H1 (cell line): Measurements from ENCODE around the gene KCTD21. TPM values are rescaled to one million over a fixed set of nuclear protein-coding genes. Genes with fewer than 3 reads are reported as not detected.

Experiments used
- CTCF ChIA-PET: fragments of 300-600 bp; sonication (Branson Sonifier 250); formaldehyde crosslinking; loops from one replicate; lab custom pipeline; 2021; ENCODE audit not compliant: partially characterized antibody; lab: Charles Lee
- POLR2A ChIA-PET: fragments of 300-600 bp; sonication (Branson Sonifier 250); formaldehyde crosslinking; loops from one replicate; lab custom pipeline; 2021; ENCODE audit warnings: inconsistent platforms; ENCODE audit not compliant: partially characterized antibody; lab: Charles Lee
- DNase-seq, 2 experiments: peaks; one replicate each; pipeline versions ENCODE4 v3.0.0 to v3.0.0-alpha.2; 2010 to 2022; ENCODE audit warnings: low spot score in 2 of 2, low read depth in 1 of 2, mixed read lengths in 1 of 2
- FAIRE-seq: peaks from 2 replicates; lab custom pipeline; 2011; peaks lifted over from hg19 to GRCh38; lab: Jason Lieb, UNC
- H2AFZ ChIP-seq: 2 replicates; pipeline ENCODE4 v1.8.1; 2012; ENCODE audit warnings: low read length, inconsistent platforms
- H2AK5ac ChIP-seq: 2 replicates; pipeline ENCODE4 v1.6.1; 2013; ENCODE audit warnings: low read depth, low read length
- H2BK120ac ChIP-seq: replicated peaks from 2 replicates; pipeline ENCODE3; 2013; ENCODE audit warnings: low read depth, low read length, inconsistent platforms
- H2BK12ac ChIP-seq: 2 replicates; pipeline ENCODE4 v1.6.1; 2013; ENCODE audit warnings: low read depth, low read length
- H2BK15ac ChIP-seq: 2 replicates; pipeline ENCODE4 v1.6.1; 2013; ENCODE audit warnings: low read length
- H2BK20ac ChIP-seq: 2 replicates; pipeline ENCODE4 v1.6.1; 2013; ENCODE audit warnings: low read length
- H2BK5ac ChIP-seq: 2 replicates; pipeline ENCODE4 v1.6.1; 2013; ENCODE audit warnings: low read depth, low read length
- H3K14ac ChIP-seq: 2 replicates; pipeline ENCODE4 v1.6.1; 2013; ENCODE audit warnings: inconsistent platforms; ENCODE audit not compliant: insufficient read length
- H3K18ac ChIP-seq: 2 replicates; pipeline ENCODE4 v1.6.1; 2013; ENCODE audit warnings: low read length; ENCODE audit errors: extremely low read depth
- H3K23ac ChIP-seq: 2 replicates; pipeline ENCODE4 v1.6.1; 2013; ENCODE audit warnings: inconsistent platforms; ENCODE audit not compliant: insufficient read length
- H3K23me2 ChIP-seq: 2 replicates; pipeline ENCODE4 v1.6.1; 2013; ENCODE audit warnings: low read depth, low read length
- H3K27ac ChIP-seq: 2 replicates; pipeline ENCODE4 v1.6.1; 2011; ENCODE audit warnings: low read depth, low read length, inconsistent platforms
- H3K27me3 ChIP-seq, 4 experiments: replicated peaks in 1 of 4; 1 replicate in 1 of 4; 2 replicates in 3 of 4; pipeline versions ENCODE4 v1.6.1 to v1.8.1; 2011 to 2013; ENCODE audit warnings: low read length in 3 of 4, mild to moderate bottlenecking in 3 of 4, inconsistent platforms in 2 of 4, mixed read lengths in 2 of 4, moderate library complexity in 1 of 4; ENCODE audit not compliant: control insufficient read depth in 3 of 4, insufficient read depth in 3 of 4; ENCODE audit errors: extremely low read depth in 1 of 4
- H3K36me3 ChIP-seq, 4 experiments: 2 replicates each; pipeline versions ENCODE4 v1.6.1 to v1.8.1; 2011 to 2013; ENCODE audit warnings: mild to moderate bottlenecking in 4 of 4, low read length in 3 of 4, moderate library complexity in 2 of 4, control low read depth in 1 of 4, inconsistent platforms in 1 of 4; ENCODE audit not compliant: insufficient read depth in 4 of 4, control insufficient read depth in 2 of 4
- H3K4ac ChIP-seq: replicated peaks from 2 replicates; pipeline ENCODE3; 2013; ENCODE audit warnings: low read length, low read depth, mixed read lengths, inconsistent platforms; ENCODE audit not compliant: insufficient read length
- H3K4me1 ChIP-seq, 4 experiments: replicated peaks in 1 of 4; 1 replicate in 1 of 4; 2 replicates in 3 of 4; pipeline versions ENCODE4 v1.6.1 to v1.8.1; 2011 to 2013; ENCODE audit warnings: low read length in 3 of 4, inconsistent platforms in 2 of 4, mixed read lengths in 1 of 4; ENCODE audit not compliant: insufficient read depth in 4 of 4, control insufficient read depth in 3 of 4
- H3K4me2 ChIP-seq, 2 experiments: 2 replicates each; pipeline versions ENCODE4 v1.6.1 to v1.8.1; 2011 to 2013; ENCODE audit warnings: low read depth in 2 of 2, low read length in 2 of 2, control low read depth in 1 of 2, inconsistent platforms in 1 of 2, mild to moderate bottlenecking in 1 of 2; ENCODE audit not compliant: insufficient read depth in 1 of 2
- H3K4me3 ChIP-seq, 4 experiments: fragments of 200-600, 300-600 bp in 1 of 4; sonication (generic), shearing (Covaris generic), sonication (Bioruptor Twin) in 1 of 4; 2 replicates each; pipeline versions ENCODE4 v1.5.1 to v1.8.1; 2011 to 2016; ENCODE audit warnings: low read length in 4 of 4, low read depth in 3 of 4, control low read depth in 2 of 4, inconsistent platforms in 2 of 4, mild to moderate bottlenecking in 2 of 4, mixed read lengths in 1 of 4, moderate library complexity in 1 of 4; ENCODE audit not compliant: insufficient read depth in 2 of 4; ENCODE audit errors: extremely low read depth in 1 of 4
- H3K56ac ChIP-seq: replicated peaks from 2 replicates; pipeline ENCODE3; 2013; ENCODE audit warnings: low read depth, mild to moderate bottlenecking, mixed read lengths, low read length, inconsistent platforms; ENCODE audit not compliant: insufficient read length
- H3K79me1 ChIP-seq: 2 replicates; pipeline ENCODE4 v1.6.1; 2013; ENCODE audit warnings: low read depth, low read length, control low read depth
- H3K79me2 ChIP-seq, 2 experiments: 2 replicates each; pipeline versions ENCODE4 v1.6.1 to v1.8.1; 2012 to 2013; ENCODE audit warnings: low read length in 2 of 2, mild to moderate bottlenecking in 2 of 2, inconsistent platforms in 1 of 2; ENCODE audit not compliant: insufficient read depth in 2 of 2, control insufficient read depth in 1 of 2
- H3K9ac ChIP-seq, 4 experiments: replicated peaks in 1 of 4; 1 replicate in 1 of 4; 2 replicates in 3 of 4; pipeline versions ENCODE4 v1.6.1 to v1.8.1; 2011 to 2013; ENCODE audit warnings: low read depth in 3 of 4, low read length in 3 of 4, control low read depth in 2 of 4, mild to moderate bottlenecking in 2 of 4, moderate library complexity in 2 of 4, inconsistent platforms in 1 of 4; ENCODE audit errors: extremely low read depth in 1 of 4
- H3K9me3 ChIP-seq, 2 experiments: 2 replicates each; pipeline versions ENCODE4 v1.6.1 to v1.8.1; 2012 to 2013; ENCODE audit warnings: mild to moderate bottlenecking in 2 of 2, moderate library complexity in 2 of 2, control low read depth in 1 of 2, inconsistent platforms in 1 of 2, low read depth in 1 of 2, low read length in 1 of 2, mixed read lengths in 1 of 2; ENCODE audit not compliant: insufficient read depth in 2 of 2
- H4K20me1 ChIP-seq, 2 experiments: replicated peaks in 1 of 2; 2 replicates each; pipeline versions ENCODE3 to v1.8.1; 2011 to 2013; ENCODE audit warnings: inconsistent platforms in 2 of 2, low read length in 2 of 2, mild to moderate bottlenecking in 1 of 2; ENCODE audit not compliant: insufficient read depth in 2 of 2, control insufficient read depth in 1 of 2
- H4K5ac ChIP-seq: 2 replicates; pipeline ENCODE4 v1.6.1; 2013; ENCODE audit warnings: low read length, low read depth, mixed read lengths, inconsistent platforms; ENCODE audit not compliant: insufficient read length
- H4K8ac ChIP-seq: 2 replicates; pipeline ENCODE4 v1.8.0; 2013; ENCODE audit warnings: mild to moderate bottlenecking, moderate library complexity, low read length, inconsistent platforms; ENCODE audit not compliant: insufficient read depth; ENCODE audit errors: extremely low read depth
- H4K91ac ChIP-seq: replicated peaks from 2 replicates; pipeline ENCODE3; 2013; ENCODE audit warnings: low read length, mixed read lengths, inconsistent platforms; ENCODE audit not compliant: insufficient read length
- BACH1 ChIP-seq: IDR thresholded peaks from 2 replicates; pipeline ENCODE4 v1.6.1; 2012; ENCODE audit warnings: low read length, improper control_type of control experiment
- CBX8 ChIP-seq: fragments of 300-800, 300-1000 bp; sonication (generic); IDR thresholded peaks from 2 replicates; pipeline ENCODE4 v1.7.1; 2016; ENCODE audit warnings: low read depth, low read length, borderline replicate concordance
- CEBPB ChIP-seq: IDR thresholded peaks from 2 replicates; pipeline ENCODE4 v1.6.1; 2012; ENCODE audit warnings: low read depth, low read length
- CHD1 ChIP-seq: IDR thresholded peaks from 2 replicates; pipeline ENCODE4 v1.6.1; 2012; ENCODE audit warnings: low read depth, low read length, improper control_type of control experiment
- CHD2 ChIP-seq: IDR thresholded peaks from 2 replicates; pipeline ENCODE4 v1.6.1; 2012; ENCODE audit warnings: low read length, improper control_type of control experiment
- CREB1 ChIP-seq: IDR thresholded peaks from 2 replicates; pipeline ENCODE4 v1.6.1; 2012; ENCODE audit warnings: inconsistent platforms
- CTBP2 ChIP-seq: IDR thresholded peaks from 2 replicates; pipeline ENCODE4 v1.7.0; 2011; ENCODE audit warnings: borderline replicate concordance, mild to moderate bottlenecking, moderate library complexity, mixed read lengths, low read length; ENCODE audit not compliant: insufficient read depth, insufficient read length
- EGR1 ChIP-seq: IDR thresholded peaks from 2 replicates; pipeline ENCODE4 v1.6.1; 2011; ENCODE audit warnings: low read depth, low read length, borderline replicate concordance
- JUND ChIP-seq: IDR thresholded peaks from 2 replicates; pipeline ENCODE4 v1.6.1; 2011; ENCODE audit warnings: mild to moderate bottlenecking, improper control_type of control experiment, low read length
- KDM1A ChIP-seq: fragments of 200-600, 300-600 bp; sonication (generic); IDR thresholded peaks from 2 replicates; pipeline ENCODE4 v1.7.1; 2016; ENCODE audit warnings: mild to moderate bottlenecking, low read length, borderline replicate concordance
- POU5F1 ChIP-seq: IDR thresholded peaks from 2 replicates; pipeline ENCODE4 v1.6.1; 2011; ENCODE audit warnings: low read depth, mild to moderate bottlenecking, low read length, moderate library complexity
- SIRT6 ChIP-seq: IDR thresholded peaks from one replicate; pipeline ENCODE4 v1.7.1; 2012; ENCODE audit warnings: low read length, inconsistent platforms
- SIX5 ChIP-seq: IDR thresholded peaks from 2 replicates; pipeline ENCODE4 v1.6.1; 2011; ENCODE audit warnings: mild to moderate bottlenecking, low read depth, low read length
- SP1 ChIP-seq: IDR thresholded peaks from 2 replicates; pipeline ENCODE4 v1.6.1; 2011; ENCODE audit warnings: low read depth, low read length
- SP4 ChIP-seq: IDR thresholded peaks from 2 replicates; pipeline ENCODE4 v1.6.1; 2012; ENCODE audit warnings: low read length, inconsistent platforms
- TAF7 ChIP-seq: optimal IDR thresholded peaks from 2 replicates; pipeline ENCODE3; 2011; ENCODE audit warnings: low read depth, mild to moderate bottlenecking, inconsistent platforms, low read length, moderate library complexity, borderline replicate concordance
- WGBS, 2 experiments: shearing (Covaris generic) in 1 of 2; methylation state at CpG; one replicate each; pipeline versions ENCODE4 v1.1.6 to v1.1.7; 2013 to 2015; ENCODE audit warnings: low lambda C conversion rate in 2 of 2, mixed read lengths in 2 of 2, inconsistent platforms in 1 of 2, low coverage in 1 of 2, missing lambda C conversion rate in 1 of 2; ENCODE audit not compliant: insufficient replicate concordance in 2 of 2, insufficient coverage in 1 of 2, insufficient read length in 1 of 2; ENCODE audit errors: extremely low coverage in 1 of 2, missing lambda C conversion rate in 1 of 2; 5-methylcytosine and 5-hydroxymethylcytosine counted together
- polyA plus RNA-seq, 7 experiments: library from polyadenylated mRNA; depleted of rRNA in 3 of 7; stranded (reverse) in 5 of 7; unstranded in 2 of 7; fragments of >200 nt in 5 of 7; fragments of 200-250 nt in 2 of 7; gene quantifications; 1 replicate in 5 of 7; 2 replicates in 1 of 7; 4 replicates in 1 of 7; pipeline versions ENCODE4 v1.2.1 to v1.2.3, GENCODE V29; 2011 to 2013; ENCODE audit warnings: missing spikeins in 2 of 7, mixed read lengths in 2 of 7
- total RNA-seq: library from RNA; stranded (reverse); fragmentation: NEBNext Ultra II Directional; extraction: Animal tissue kit (Norgen Biotek cat#: 25700); gene quantifications from 2 replicates; pipeline ENCODE4 v1.2.1, GENCODE V29; 2021
- TF ChIP-seq, protein P1 (sequence below): IDR thresholded peaks from 2 replicates; pipeline ENCODE4 v1.6.1; 2012; ENCODE audit warnings: inconsistent platforms

Gene KCTD21
- total and polyA plus RNA-seq, 2 of the 8 experiments (the other 6 are each of a cell fraction or from before 2014, with no cell fraction given) = 3.2 to 4.1 TPM

DNA sequence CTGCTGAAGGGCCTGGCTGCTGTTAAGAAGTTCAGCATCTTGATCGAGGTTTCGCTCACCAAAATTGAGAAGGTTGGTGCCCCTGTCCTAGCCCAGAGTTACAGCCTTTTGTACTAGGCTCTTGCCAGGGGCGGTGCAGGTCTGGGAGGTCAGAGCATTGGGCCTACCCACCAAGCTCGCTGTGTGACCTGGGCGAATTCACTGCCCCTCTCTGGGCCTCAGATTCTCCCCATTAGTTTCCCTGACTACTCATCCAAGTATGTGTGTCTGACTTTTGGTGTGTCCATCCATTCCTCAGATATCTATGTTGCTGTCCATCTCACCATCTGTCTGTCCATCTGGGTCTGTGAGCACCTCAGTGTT, 11.2 kb upstream of the KCTD21 start:
- H3K79me1 ChIP-seq = no peaks in the 10 kb centered on the region
- no peaks in the 10 kb centered on the region for H3K27me3 ChIP-seq
- DNase-seq (no peak), FAIRE-seq (no peak)
- H3K79me2 ChIP-seq = no peaks in the 10 kb centered on the region
- H2BK12ac ChIP-seq = no peak overlapping the region
- no peak overlapping the region for H2BK15ac ChIP-seq
- no peak overlapping the region for H2BK120ac ChIP-seq
- H3K14ac ChIP-seq = no peak overlapping the region
- H3K4me2 ChIP-seq = no peak overlapping the region
- no peak overlapping the region for H3K27ac ChIP-seq
- H2BK20ac ChIP-seq = no peak overlapping the region
- POLR2A ChIA-PET = interaction anchor here (1.3 to 4.2 kb wide), 2 partner anchors 10 to 13 kb away, joined by 3 to 16 read pairs; partner anchors contain the start of genes KCTD21 and USP35
- no peak overlapping the region for H2BK5ac ChIP-seq
- no peaks in the 10 kb centered on the region for H3K9me3 ChIP-seq
- no peak overlapping the region for H2AK5ac ChIP-seq
- WGBS, 2 experiments = 87% methylated on average over 5 of the region's 5 CpGs; no CpG with 5 or more reads in 1 of the 2 experiments
- H3K23me2 ChIP-seq = no peaks in the 10 kb centered on the region
- H3K4ac ChIP-seq = no peak overlapping the region
- no peak overlapping the region for H3K4me3 ChIP-seq
- H4K91ac ChIP-seq = no peak overlapping the region
- no peaks in the 10 kb centered on the region for H3K4me1 ChIP-seq
- H4K5ac ChIP-seq = no peak overlapping the region
- H2AFZ ChIP-seq = no peak overlapping the region
- no peak overlapping the region for H3K56ac ChIP-seq
- H3K9ac ChIP-seq = no peak overlapping the region
- CTCF ChIA-PET = no interaction called here
- H3K18ac ChIP-seq = no peak overlapping the region
- peaks cover 3 to 4% of the 10 kb centered on the region in 2 experiments for H4K20me1 ChIP-seq
- no peaks in the 10 kb centered on the region for H3K36me3 ChIP-seq
- H4K8ac ChIP-seq = no peak overlapping the region
- no peak overlapping the region for H3K23ac ChIP-seq
- TF ChIP-seq BACH1 = no peak
- TF ChIP-seq SIX5 = no peak
- TF ChIP-seq KDM1A = no peak
- no peak for TF ChIP-seq CHD1
- TF ChIP-seq CHD2 = no peak
- no peak for TF ChIP-seq SIRT6
- no peak for TF ChIP-seq EGR1
- no peak for TF ChIP-seq SP4
- TF ChIP-seq SP1 = no peak
- no peak for TF ChIP-seq CBX8
- no peak for TF ChIP-seq POU5F1
- no peak for TF ChIP-seq JUND
- TF ChIP-seq, protein P1, sequence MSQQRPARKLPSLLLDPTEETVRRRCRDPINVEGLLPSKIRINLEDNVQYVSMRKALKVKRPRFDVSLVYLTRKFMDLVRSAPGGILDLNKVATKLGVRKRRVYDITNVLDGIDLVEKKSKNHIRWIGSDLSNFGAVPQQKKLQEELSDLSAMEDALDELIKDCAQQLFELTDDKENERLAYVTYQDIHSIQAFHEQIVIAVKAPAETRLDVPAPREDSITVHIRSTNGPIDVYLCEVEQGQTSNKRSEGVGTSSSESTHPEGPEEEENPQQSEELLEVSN = no peak
- no peak for TF ChIP-seq TAF7
- no peak for TF ChIP-seq CREB1
- TF ChIP-seq CEBPB = no peak
- no peak for TF ChIP-seq CTBP2
